Omental fat pad (tissue), 4 donors: Measurements from ENCODE around the gene DOCK4. TPM values are rescaled to one million over a fixed set of nuclear protein-coding genes. Genes with fewer than 3 reads are reported as not detected.
"Not testable (repeated sequence)": the region's sequence is repeated elsewhere in the genome, so short reads cannot be mapped to it uniquely, and the experiment has no call there.

Experiments
- ATAC-seq: fragments of 150-250 bp; one replicate; pipeline ENCODE4 v1.9.1; 2016; ENCODE audit warnings: mild to moderate bottlenecking, moderate library complexity; ENCODE audit not compliant: low FRiP score
- DNase-seq: peaks from one replicate; pipeline ENCODE4 v3.0.0-alpha.2; 2019; ENCODE audit warnings: low spot score
- CTCF ChIP-seq, 3 donors: fragments of 450-650 bp; IDR thresholded peaks; one replicate each; pipeline ENCODE4 v1.5.1; 2016 to 2017; ENCODE audit warnings: antibody characterized with exemption in 3 of 3, mild to moderate bottlenecking in 3 of 3, moderate library complexity in 2 of 3
- total RNA-seq, 4 donors: library from RNA; depleted of rRNA; stranded (reverse); fragments of >200 nt; gene quantifications; one replicate each; pipeline ENCODE4 v1.1.0, GENCODE V29; 2016

The DOCK4 gene
- total RNA-seq, 4 donors from 2014 or later: 47.5 to 86.9 (median 59.7) TPM

- ATAC-seq (no peak), DNase-seq (no peak)
- no peak for TF ChIP-seq CTCF (IDR thresholded peaks at IDR 0.05)
Observed at GRCh38 chr7:111914291-111914690, 291.9 kb downstream of the DOCK4 start.

GRCh38 chr7:111911166-111911961 lies 294.8 kb downstream of the DOCK4 start:
- DNase-seq (no peak), ATAC-seq (no peak)
- no peak for TF ChIP-seq CTCF (IDR thresholded peaks at IDR 0.05)

- TF ChIP-seq CTCF (IDR thresholded peaks at IDR 0.05): no peak
- DNase-seq: no peak
- no peak for ATAC-seq
Observed at GRCh38 chr7:111910656-111911055, 295.5 kb downstream of the DOCK4 start.

- not testable (repeated sequence) for ATAC-seq, DNase-seq
Observed at GRCh38 chr7:111908673-111909072, 297.5 kb downstream of the DOCK4 start.

GRCh38 chr7:111903797-111904196 lies 302.4 kb downstream of the DOCK4 start:
- TF ChIP-seq CTCF (IDR thresholded peaks at IDR 0.05): no peak
- ATAC-seq (no peak), DNase-seq (no peak)

- DNase-seq: no peak
- no peak for ATAC-seq
- no peak for TF ChIP-seq CTCF (IDR thresholded peaks at IDR 0.05)
Observed at GRCh38 chr7:111903016-111903415, 303.2 kb downstream of the DOCK4 start.

- ATAC-seq (no peak), DNase-seq (no peak)
- TF ChIP-seq CTCF (IDR thresholded peaks at IDR 0.05): no peak
Observed at GRCh38 chr7:111900283-111900682, 305.9 kb downstream of the DOCK4 start.
